NT2/D1 (cell line): ENCODE measurements around the gene HSDL1.

Source experiments
- SUZ12 ChIP-seq: IDR thresholded peaks from 2 replicates; pipeline ENCODE4 v1.6.1; 2011; ENCODE audit not compliant: insufficient read length, insufficient read depth; ENCODE audit errors: extremely low read depth
- YY1 ChIP-seq: IDR thresholded peaks from 2 replicates; pipeline ENCODE4 v1.6.1; 2011; ENCODE audit not compliant: insufficient read length, insufficient read depth
- ZNF274 ChIP-seq: IDR thresholded peaks from 2 replicates; pipeline ENCODE4 v1.6.1; 2011; ENCODE audit warnings: mild to moderate bottlenecking, low read depth, low read length

GRCh38 chr16:84136331-84137125 is 8.4 kb downstream of the HSDL1 start:
- TF ChIP-seq YY1 (no peak), SUZ12 (no peak), ZNF274 (no peak)
